WTC11 (cell line): Measurements from ENCODE around the gene ENAH.
"Not testable (repeated sequence)": the region's sequence is repeated elsewhere in the genome, so short reads cannot be mapped to it uniquely, and the experiment has no call there.

Experiments
- ATF3 ChIP-seq: sonication (generic); formaldehyde crosslinking; conservative IDR thresholded peaks from 2 replicates; pipeline ENCODE4 v1.8.1; 2022; ENCODE audit warnings: mild to moderate bottlenecking, missing genetic modification reagents
- GABPB1 ChIP-seq: sonication (generic); formaldehyde crosslinking; IDR thresholded peaks from 2 replicates; pipeline ENCODE4 v1.8.1; 2023; ENCODE audit warnings: mild to moderate bottlenecking, missing genetic modification reagents
- MXD4 ChIP-seq: fragments of 250-450 bp; sonication (Bioruptor Pico); IDR thresholded peaks from 2 replicates; pipeline ENCODE4 v1.8.0; 2021; ENCODE audit warnings: mild to moderate bottlenecking, moderate library complexity, borderline replicate concordance
- NR2C2 ChIP-seq: sonication (generic); formaldehyde crosslinking; IDR thresholded peaks from 2 replicates; pipeline ENCODE4 v1.8.0; 2022; ENCODE audit warnings: mild to moderate bottlenecking, missing genetic modification reagents
- SOX15 ChIP-seq: fragments of 250-450 bp; sonication (Bioruptor Pico); IDR thresholded peaks from 2 replicates; pipeline ENCODE4 v1.9.0; 2021; ENCODE audit warnings: mild to moderate bottlenecking
- ZNF219 ChIP-seq: sonication (generic); formaldehyde crosslinking; IDR thresholded peaks from 2 replicates; pipeline ENCODE4 v1.8.0; 2023; ENCODE audit warnings: missing genetic modification reagents, mild to moderate bottlenecking, borderline replicate concordance
- ZNF416 ChIP-seq: fragments of 250-450 bp; sonication (Bioruptor Pico); IDR thresholded peaks from 2 replicates; pipeline ENCODE4 v1.9.0; 2021; ENCODE audit warnings: mild to moderate bottlenecking, inconsistent platforms
- ZNF423 ChIP-seq: fragments of 250-450 bp; sonication (Bioruptor Pico); IDR thresholded peaks from 2 replicates; pipeline ENCODE4 v2.1.2; 2022; ENCODE audit warnings: mild to moderate bottlenecking, moderate library complexity
- ZNF671 ChIP-seq: fragments of 250-450 bp; sonication (Bioruptor Pico); IDR thresholded peaks from 2 replicates; pipeline ENCODE4 v1.8.0; 2021; ENCODE audit warnings: mild to moderate bottlenecking
- TF ChIP-seq, protein P1 (sequence below): fragments of 200-600 bp; IDR thresholded peaks from 2 replicates; pipeline ENCODE4 v1.8.0; 2022; ENCODE audit warnings: antibody characterized with exemption
- TF ChIP-seq, protein P2 (sequence below): sonication (generic); formaldehyde crosslinking; IDR thresholded peaks from 2 replicates; pipeline ENCODE4 v1.8.1; 2023; ENCODE audit warnings: mild to moderate bottlenecking, missing genetic modification reagents, borderline replicate concordance

DNA sequence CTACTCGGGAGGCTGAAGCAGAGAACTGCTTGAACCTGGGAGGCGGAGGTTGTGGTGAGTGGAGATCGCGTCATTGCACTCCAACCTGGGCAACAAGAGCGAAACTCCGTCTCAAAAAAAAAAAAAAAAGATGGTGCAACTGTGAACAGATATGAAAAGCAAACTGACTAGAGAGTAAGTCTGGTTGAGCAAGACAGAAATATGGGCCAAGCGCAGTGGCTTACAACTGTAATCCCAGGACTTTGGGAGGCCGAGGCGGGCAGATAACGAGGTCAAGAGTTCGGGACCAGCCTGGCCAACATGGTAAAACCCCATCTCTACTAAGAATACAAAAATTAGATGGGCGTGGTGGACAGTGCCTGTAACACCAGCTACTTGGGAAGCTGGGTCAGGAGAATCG lies 24.1 kb downstream of the ENAH start:
- TF ChIP-seq ZNF671 (CRISPR knock-in tag); NR2C2 (CRISPR knock-in tag); ATF3; SOX15 (CRISPR knock-in tag); ZNF219; ZNF416 (CRISPR knock-in tag); MXD4 (CRISPR knock-in tag); GABPB1; ZNF423 (CRISPR knock-in tag): not testable (repeated sequence)
- TF ChIP-seq, protein P1, sequence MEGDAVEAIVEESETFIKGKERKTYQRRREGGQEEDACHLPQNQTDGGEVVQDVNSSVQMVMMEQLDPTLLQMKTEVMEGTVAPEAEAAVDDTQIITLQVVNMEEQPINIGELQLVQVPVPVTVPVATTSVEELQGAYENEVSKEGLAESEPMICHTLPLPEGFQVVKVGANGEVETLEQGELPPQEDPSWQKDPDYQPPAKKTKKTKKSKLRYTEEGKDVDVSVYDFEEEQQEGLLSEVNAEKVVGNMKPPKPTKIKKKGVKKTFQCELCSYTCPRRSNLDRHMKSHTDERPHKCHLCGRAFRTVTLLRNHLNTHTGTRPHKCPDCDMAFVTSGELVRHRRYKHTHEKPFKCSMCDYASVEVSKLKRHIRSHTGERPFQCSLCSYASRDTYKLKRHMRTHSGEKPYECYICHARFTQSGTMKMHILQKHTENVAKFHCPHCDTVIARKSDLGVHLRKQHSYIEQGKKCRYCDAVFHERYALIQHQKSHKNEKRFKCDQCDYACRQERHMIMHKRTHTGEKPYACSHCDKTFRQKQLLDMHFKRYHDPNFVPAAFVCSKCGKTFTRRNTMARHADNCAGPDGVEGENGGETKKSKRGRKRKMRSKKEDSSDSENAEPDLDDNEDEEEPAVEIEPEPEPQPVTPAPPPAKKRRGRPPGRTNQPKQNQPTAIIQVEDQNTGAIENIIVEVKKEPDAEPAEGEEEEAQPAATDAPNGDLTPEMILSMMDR, result not testable (repeated sequence)
- TF ChIP-seq, protein P2, sequence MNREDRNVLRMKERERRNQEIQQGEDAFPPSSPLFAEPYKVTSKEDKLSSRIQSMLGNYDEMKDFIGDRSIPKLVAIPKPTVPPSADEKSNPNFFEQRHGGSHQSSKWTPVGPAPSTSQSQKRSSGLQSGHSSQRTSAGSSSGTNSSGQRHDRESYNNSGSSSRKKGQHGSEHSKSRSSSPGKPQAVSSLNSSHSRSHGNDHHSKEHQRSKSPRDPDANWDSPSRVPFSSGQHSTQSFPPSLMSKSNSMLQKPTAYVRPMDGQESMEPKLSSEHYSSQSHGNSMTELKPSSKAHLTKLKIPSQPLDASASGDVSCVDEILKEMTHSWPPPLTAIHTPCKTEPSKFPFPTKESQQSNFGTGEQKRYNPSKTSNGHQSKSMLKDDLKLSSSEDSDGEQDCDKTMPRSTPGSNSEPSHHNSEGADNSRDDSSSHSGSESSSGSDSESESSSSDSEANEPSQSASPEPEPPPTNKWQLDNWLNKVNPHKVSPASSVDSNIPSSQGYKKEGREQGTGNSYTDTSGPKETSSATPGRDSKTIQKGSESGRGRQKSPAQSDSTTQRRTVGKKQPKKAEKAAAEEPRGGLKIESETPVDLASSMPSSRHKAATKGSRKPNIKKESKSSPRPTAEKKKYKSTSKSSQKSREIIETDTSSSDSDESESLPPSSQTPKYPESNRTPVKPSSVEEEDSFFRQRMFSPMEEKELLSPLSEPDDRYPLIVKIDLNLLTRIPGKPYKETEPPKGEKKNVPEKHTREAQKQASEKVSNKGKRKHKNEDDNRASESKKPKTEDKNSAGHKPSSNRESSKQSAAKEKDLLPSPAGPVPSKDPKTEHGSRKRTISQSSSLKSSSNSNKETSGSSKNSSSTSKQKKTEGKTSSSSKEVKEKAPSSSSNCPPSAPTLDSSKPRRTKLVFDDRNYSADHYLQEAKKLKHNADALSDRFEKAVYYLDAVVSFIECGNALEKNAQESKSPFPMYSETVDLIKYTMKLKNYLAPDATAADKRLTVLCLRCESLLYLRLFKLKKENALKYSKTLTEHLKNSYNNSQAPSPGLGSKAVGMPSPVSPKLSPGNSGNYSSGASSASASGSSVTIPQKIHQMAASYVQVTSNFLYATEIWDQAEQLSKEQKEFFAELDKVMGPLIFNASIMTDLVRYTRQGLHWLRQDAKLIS (CRISPR knock-in tag), result not testable (repeated sequence)
